GM12891 (cell line): ENCODE measurements around the gene TAOK2.

Experiments used
- POLR2A ChIP-seq: IDR thresholded peaks from 2 replicates; pipeline ENCODE4 v1.6.1; 2011; ENCODE audit warnings: low read depth, low read length, control low read depth
- POLR2AphosphoS5 ChIP-seq: IDR thresholded peaks from 2 replicates; pipeline ENCODE4 v1.6.1; 2011; ENCODE audit warnings: low read depth, low read length, control low read depth

- TF ChIP-seq POLR2A = no peak
- no peak for TF ChIP-seq POLR2AphosphoS5
Observed at GRCh38 chr16:29950806-29951461, 22.7 kb upstream of the TAOK2 start.
